Stomach (tissue), 9 donors: Measurements from ENCODE around the gene MADCAM1. TPM values are rescaled to one million over a fixed set of nuclear protein-coding genes. Genes with fewer than 3 reads are reported as not detected.
A peak's percentile ranks its signal among the peaks of the same experiment; 100 is the strongest.

Experiments
- DNase-seq, 2 donors: peaks; one replicate each; pipeline versions ENCODE4 v3.0.0 to v3.0.0-alpha.2; 2013 to 2019
- H3K27ac ChIP-seq, 5 donors: fragments of 200-600 bp in 4 of 5; sonication (generic) in 4 of 5; one replicate each; pipeline ENCODE4 v1.5.1; 2013 to 2019; ENCODE audit warnings: mild to moderate bottlenecking in 1 of 5, moderate library complexity in 1 of 5
- H3K27me3 ChIP-seq, 3 donors: fragments of 200-600 bp; sonication (generic); one replicate each; pipeline ENCODE4 v1.5.1; 2017 to 2019; ENCODE audit warnings: mixed run types in 1 of 3
- H3K36me3 ChIP-seq, 4 donors: fragments of 200-600 bp; sonication (generic); 1 replicate in 3 of 4; 2 replicates in 1 of 4; pipeline ENCODE4 v1.5.1; 2016 to 2019
- H3K4me1 ChIP-seq, 4 donors: fragments of 200-600 bp; sonication (generic); one replicate each; pipeline ENCODE4 v1.5.1; 2016 to 2019
- H3K4me3 ChIP-seq, 4 donors: fragments of 200-600 bp; sonication (generic) in 3 of 4; one replicate each; pipeline ENCODE4 v1.5.1; 2016 to 2019; ENCODE audit warnings: mild to moderate bottlenecking in 1 of 4
- H3K9me3 ChIP-seq, 4 donors: fragments of 200-600 bp; sonication (generic); one replicate each; pipeline ENCODE4 v1.5.1; 2016 to 2019
- CTCF ChIP-seq, 7 experiments: fragments of 450-650 bp in 4 of 7; fragments of 200-600 bp in 3 of 7; sonication (generic) in 3 of 7; IDR thresholded peaks; one replicate each; pipeline ENCODE4 v1.5.1; 2016 to 2019; ENCODE audit warnings: antibody characterized with exemption in 7 of 7, control low read depth in 2 of 7, mild to moderate bottlenecking in 1 of 7
- EP300 ChIP-seq: sonication (generic); formaldehyde crosslinking; IDR thresholded peaks from one replicate; pipeline ENCODE4 v1.6.1; 2017; ENCODE audit warnings: antibody characterized with exemption
- POLR2A ChIP-seq, 4 donors: fragments of 450-650 bp; IDR thresholded peaks; one replicate each; pipeline ENCODE4 v1.6.1; 2016; ENCODE audit warnings: antibody characterized with exemption in 4 of 4, control low read depth in 2 of 4, mild to moderate bottlenecking in 1 of 4, moderate library complexity in 1 of 4
- POLR2AphosphoS5 ChIP-seq, 3 donors: sonication (generic); formaldehyde crosslinking; IDR thresholded peaks; one replicate each; pipeline ENCODE4 v1.6.1; 2016; ENCODE audit warnings: antibody characterized with exemption in 3 of 3
- WGBS, 5 donors: extraction: QIAGEN DNeasy Blood & Tissue Kit in 3 of 5; methylation state at CpG; one replicate each; pipeline versions ENCODE4 v1.1.5 to v1.1.7; 2013 to 2018; 5-methylcytosine and 5-hydroxymethylcytosine counted together
- intact Hi-C: fragments of 100-400 bp; cut with DNase I; formaldehyde crosslinking; loops from one replicate; pipeline ENCODE4 v1.15.1; 2023; ENCODE audit warnings: low total_unique reads
- polyA plus RNA-seq, 3 donors: library from polyadenylated mRNA; stranded (reverse); fragments of 200-250 nt; gene quantifications; one replicate each; pipeline ENCODE4 v1.2.3, GENCODE V29; 2013
- total RNA-seq, 5 donors: library from RNA; depleted of rRNA; stranded (reverse); fragments of >200 nt; gene quantifications; one replicate each; pipeline versions ENCODE4 v1.1.0 to v1.2.3, GENCODE V29; 2014 to 2016
- donor health status: healthy with polysubstance abuse.
- donor health status: Bipolar disorder and iron deficiency.
- donor health status: healthy.

The MADCAM1 gene
- total and polyA plus RNA-seq, 8 donors: 0.45 to 11.9 (median 2.3) TPM; not detected in 1

DNA sequence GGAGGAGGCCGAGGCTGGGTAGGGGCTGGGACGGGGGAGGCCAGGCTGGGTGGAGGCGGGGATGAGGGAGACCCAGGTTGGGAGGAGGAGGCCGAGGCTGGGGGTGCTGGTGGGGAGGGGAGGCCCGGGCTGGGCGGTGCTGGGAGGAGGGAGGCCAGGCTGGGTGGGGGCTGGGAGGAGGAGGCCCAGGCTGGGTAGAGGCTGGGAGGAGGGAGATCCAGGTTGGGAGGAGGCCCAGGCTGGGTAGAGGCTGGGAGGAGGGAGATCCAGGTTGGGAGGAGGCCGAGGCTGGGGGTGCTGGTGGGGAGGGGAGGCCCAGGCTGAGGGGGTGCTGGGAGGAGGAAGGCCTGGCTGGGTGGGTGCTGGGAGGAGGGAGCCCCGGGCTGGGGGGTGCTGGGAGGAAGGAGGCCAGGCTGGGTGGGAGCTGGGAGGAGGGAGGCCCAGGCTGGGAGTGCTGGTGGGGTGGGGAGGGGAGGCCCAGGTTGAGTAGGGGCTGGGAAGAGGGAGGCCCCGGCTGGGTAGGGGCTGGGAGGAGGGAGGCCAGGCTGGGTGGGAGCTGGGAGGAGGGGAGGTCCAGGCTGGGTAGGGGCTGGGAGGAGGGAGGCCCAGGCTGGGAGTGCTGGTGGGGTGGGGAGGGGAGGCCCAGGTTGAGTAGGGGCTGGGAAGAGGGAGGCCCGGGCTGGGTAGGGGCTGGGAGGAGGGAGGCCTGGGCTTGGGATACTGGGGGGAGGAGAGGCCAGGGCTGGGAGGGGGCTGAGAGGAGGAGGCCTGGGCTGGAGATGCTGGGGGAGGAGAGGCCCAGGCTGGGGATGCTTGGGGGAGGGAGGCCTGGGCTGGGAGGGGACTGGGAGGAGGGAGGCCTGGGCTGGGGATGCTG is 21.7 kb downstream of the MADCAM1 start:
- WGBS, 5 donors: 50 to 66% (median 60%) methylated on average over 7 to 10 of the region's 10 CpGs
- DNase-seq: peak in 1 of 2 donors; percentile 94
- TF ChIP-seq CTCF (IDR thresholded peaks at IDR 0.05): no peak
- no peak for TF ChIP-seq POLR2AphosphoS5 (IDR thresholded peaks at IDR 0.05)
- no peak for TF ChIP-seq EP300
- TF ChIP-seq POLR2A (IDR thresholded peaks at IDR 0.05): no peak

GRCh38 chr19:518598-519231 is 22.4 kb downstream of the MADCAM1 start:
- peak in 1 of 2 donors; percentile 84 for DNase-seq
- no peaks in the 10 kb centered on the region for H3K9me3 ChIP-seq
- TF ChIP-seq POLR2A (IDR thresholded peaks at IDR 0.05) (no peak), EP300 (no peak), POLR2AphosphoS5 (IDR thresholded peaks at IDR 0.05) (no peak), CTCF (IDR thresholded peaks at IDR 0.05) (no peak)

More for the DNA sequence above, 21.7 kb downstream of the MADCAM1 start:
- Histone ChIP-seq H3K4me3 (no peak overlapping the region), H3K27ac (no peak overlapping the region), H3K27me3 (no peaks in the 10 kb centered on the region), H3K36me3 (peaks cover 0 to 13% (median 10%) of the 10 kb centered on the region in 4 donors), H3K4me1 (peaks cover 0 to 11% (median 5%) of the 10 kb centered on the region in 4 donors), H3K9me3 (no peaks in the 10 kb centered on the region)
- intact Hi-C loops: no loop called here

GRCh38 chr19:519449-519865 is 23.2 kb downstream of the MADCAM1 start:
- H3K27ac ChIP-seq: no peak overlapping the region
- no peaks in the 10 kb centered on the region for H3K9me3 ChIP-seq
- no peak overlapping the region for H3K4me3 ChIP-seq
- TF ChIP-seq POLR2AphosphoS5 (IDR thresholded peaks at IDR 0.05): no peak
- TF ChIP-seq CTCF (IDR thresholded peaks at IDR 0.05): no peak
- TF ChIP-seq EP300: no peak
- TF ChIP-seq POLR2A (IDR thresholded peaks at IDR 0.05): no peak
- intact Hi-C loops: no loop called here
- DNase-seq: no peak
- no peaks in the 10 kb centered on the region for H3K27me3 ChIP-seq
- 78 to 96% (median 84%) methylated on average over 24 to 45 of the region's 45 CpGs for WGBS, 5 donors
- H3K36me3 ChIP-seq: peaks cover 0 to 12% (median 9%) of the 10 kb centered on the region in 4 donors
- peaks cover 0 to 6% (median 3%) of the 10 kb centered on the region in 4 donors for H3K4me1 ChIP-seq

More at GRCh38 chr19:518598-519231, 22.4 kb downstream of the MADCAM1 start:
- 15 to 53% (median 21%) methylated on average over 25 to 58 of the region's 58 CpGs for WGBS, 5 donors
- Histone ChIP-seq H3K36me3 (peaks cover 0 to 12% (median 10%) of the 10 kb centered on the region in 4 donors), H3K27ac (no peak overlapping the region), H3K4me1 (peaks cover 0 to 6% (median 3%) of the 10 kb centered on the region in 4 donors), H3K27me3 (no peaks in the 10 kb centered on the region), H3K4me3 (no peak overlapping the region)
- intact Hi-C loops: no loop called here

GRCh38 chr19:522726-523125 is 26.4 kb downstream of the MADCAM1 start:
- Histone ChIP-seq H3K27me3 (peaks cover 0 to 24% (median 12%) of the 10 kb centered on the region in 3 donors), H3K4me1 (peaks cover 0 to 6% (median 3%) of the 10 kb centered on the region in 4 donors), H3K4me3 (no peak overlapping the region), H3K36me3 (peaks cover 0 to 12% (median 9%) of the 10 kb centered on the region in 4 donors), H3K27ac (no peak overlapping the region), H3K9me3 (no peaks in the 10 kb centered on the region)
- TF ChIP-seq POLR2A (IDR thresholded peaks at IDR 0.05) (no peak), CTCF (IDR thresholded peaks at IDR 0.05) (no peak)
- intact Hi-C loops: no loop called here
- WGBS, 5 donors: 90 to 94% (median 93%) methylated on average over 4 to 12 of the region's 12 CpGs
- DNase-seq: no peak
